Panc1 (cell line): ENCODE measurements around the gene GPRIN1. TPM values are rescaled to one million over a fixed set of nuclear protein-coding genes. Genes with fewer than 3 reads are reported as not detected.

Experiments used
- ATAC-seq: fragments of 200-7000 bp; cut with Tn5 transposase; 2 replicates; pipeline ENCODE4 v1.9.1; 2020; ENCODE audit warnings: mild to moderate bottlenecking, moderate library complexity
- BruUV-seq: library from RNA; stranded (reverse); fragments of 400-500 nt; replicated peaks from 2 replicates; lab custom pipeline; 2021; lab: Mats Ljungman, UMichigan
- CTCF ChIA-PET: fragments of 300-600 bp; sonication (Branson Sonifier 250); formaldehyde crosslinking; loops from one replicate; lab custom pipeline; 2022; ENCODE audit warnings: antibody characterized with exemption; lab: Charles Lee
- POLR2A ChIA-PET: fragments of 300-600 bp; sonication (Branson Sonifier 250); formaldehyde crosslinking; loops from one replicate; lab custom pipeline; 2022; ENCODE audit warnings: antibody characterized with exemption; lab: Charles Lee
- DNase-seq: peaks from one replicate; pipeline ENCODE4 v3.0.0-alpha.2; 2010; ENCODE audit warnings: low read depth, low spot score
- H3K27ac ChIP-seq: 2 replicates; pipeline ENCODE4 v1.5.1; 2011; ENCODE audit warnings: mild to moderate bottlenecking, low read length, inconsistent platforms
- H3K27me3 ChIP-seq: fragments of 200-500 bp; sonication (Bioruptor generic); 2 replicates; pipeline ENCODE4 v1.6.0; 2014; ENCODE audit warnings: low read length, inconsistent platforms; ENCODE audit not compliant: control insufficient read depth, insufficient read depth
- H3K36me3 ChIP-seq: fragments of 200-500 bp; sonication (Bioruptor generic); 2 replicates; pipeline ENCODE4 v1.5.1; 2014; ENCODE audit warnings: inconsistent platforms, mild to moderate bottlenecking, low read length, moderate library complexity; ENCODE audit not compliant: control insufficient read depth, insufficient read depth
- H3K4me1 ChIP-seq: 2 replicates; pipeline ENCODE4 v1.5.1; 2011; ENCODE audit warnings: inconsistent platforms, mild to moderate bottlenecking, low read length, moderate library complexity; ENCODE audit not compliant: control insufficient read depth, insufficient read depth
- H3K4me3 ChIP-seq, 2 experiments: 2 replicates each; pipeline ENCODE4 v1.5.1; 2011 to 2012; ENCODE audit warnings: low read depth in 2 of 2, low read length in 2 of 2, mild to moderate bottlenecking in 2 of 2, inconsistent platforms in 1 of 2, moderate library complexity in 1 of 2
- H3K9me3 ChIP-seq: fragments of 200-500 bp; sonication (Bioruptor generic); 2 replicates; pipeline ENCODE4 v1.5.1; 2014; ENCODE audit warnings: low read depth, mild to moderate bottlenecking, inconsistent platforms, low read length, moderate library complexity; ENCODE audit not compliant: control insufficient read depth, insufficient read depth
- POLR2AphosphoS5 ChIP-seq: IDR thresholded peaks from 2 replicates; pipeline ENCODE4 v1.6.1; 2012; ENCODE audit warnings: mild to moderate bottlenecking, low read depth, low read length, moderate library complexity
- REST ChIP-seq, 2 experiments: IDR thresholded peaks; 2 replicates each; pipeline ENCODE4 v1.6.1; 2011 to 2012; ENCODE audit warnings: low read depth in 2 of 2, control low read depth in 1 of 2, low read length in 1 of 2, mild to moderate bottlenecking in 1 of 2, moderate library complexity in 1 of 2; ENCODE audit not compliant: insufficient read depth in 1 of 2
- SIN3A ChIP-seq: IDR thresholded peaks from 2 replicates; pipeline ENCODE4 v1.6.1; 2012; ENCODE audit warnings: low read depth, mild to moderate bottlenecking, low read length, moderate library complexity, borderline replicate concordance; ENCODE audit not compliant: insufficient read depth
- TCF7L2 ChIP-seq: IDR thresholded peaks from 2 replicates; pipeline ENCODE4 v1.6.1; 2011; ENCODE audit warnings: mild to moderate bottlenecking, low read depth, low read length, inconsistent platforms
- in situ Hi-C: cut with HindIII; loops from 2 replicates; pipeline ENCODE4 v1.10.0; 2016; ENCODE audit warnings: low sequenced_read_pairs, low pct_unique_long_range_greater_than_20kb
- intact Hi-C: fragments of 100-400 bp; cut with micrococcal nuclease; formaldehyde crosslinking; loops from one replicate; pipeline ENCODE4 v1.10.0; 2022; ENCODE audit not compliant: unreplicated experiment
- total RNA-seq: library from RNA; stranded (reverse); gene quantifications from one replicate; pipeline ENCODE4 v1.2.1, GENCODE V29; 2021; ENCODE audit not compliant: unreplicated experiment
- TF ChIP-seq, protein P1 (sequence below): fragments of 450-650 bp; IDR thresholded peaks from 2 replicates; pipeline ENCODE4 v1.5.1; 2017; ENCODE audit warnings: mild to moderate bottlenecking

GPRIN1 gene
- total RNA-seq, 1 experiment from 2014 or later: 18.9 TPM

DNA sequence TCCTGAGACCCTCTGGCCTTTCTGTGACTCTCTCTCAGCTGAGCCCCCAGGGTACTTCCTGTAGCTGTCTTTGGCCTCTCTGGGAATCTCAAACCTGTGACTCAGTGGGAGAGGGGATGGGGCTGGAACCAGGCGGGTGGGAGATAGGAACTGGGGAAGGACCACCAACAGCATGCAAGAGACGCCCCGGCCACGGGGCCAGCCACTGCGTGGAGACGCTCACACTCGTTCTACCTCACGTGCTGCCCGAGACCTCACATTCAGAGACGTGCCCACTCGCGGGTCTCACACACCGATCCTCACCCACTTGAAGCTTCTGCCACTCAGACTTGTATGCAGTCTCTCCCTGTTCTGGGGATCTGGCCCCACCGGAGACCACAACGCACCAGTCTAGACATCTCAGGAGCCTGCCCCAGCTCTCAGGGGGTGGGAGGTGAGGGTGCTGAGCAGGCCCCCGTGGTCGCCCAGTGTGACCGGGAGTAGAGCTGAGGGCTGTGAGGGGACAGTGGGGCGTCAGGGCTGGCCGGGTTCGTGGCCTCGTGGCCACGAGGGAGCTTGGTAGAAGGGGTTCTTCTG lies 13.8 kb downstream of the GPRIN1 start:
- TF ChIP-seq, protein P1, sequence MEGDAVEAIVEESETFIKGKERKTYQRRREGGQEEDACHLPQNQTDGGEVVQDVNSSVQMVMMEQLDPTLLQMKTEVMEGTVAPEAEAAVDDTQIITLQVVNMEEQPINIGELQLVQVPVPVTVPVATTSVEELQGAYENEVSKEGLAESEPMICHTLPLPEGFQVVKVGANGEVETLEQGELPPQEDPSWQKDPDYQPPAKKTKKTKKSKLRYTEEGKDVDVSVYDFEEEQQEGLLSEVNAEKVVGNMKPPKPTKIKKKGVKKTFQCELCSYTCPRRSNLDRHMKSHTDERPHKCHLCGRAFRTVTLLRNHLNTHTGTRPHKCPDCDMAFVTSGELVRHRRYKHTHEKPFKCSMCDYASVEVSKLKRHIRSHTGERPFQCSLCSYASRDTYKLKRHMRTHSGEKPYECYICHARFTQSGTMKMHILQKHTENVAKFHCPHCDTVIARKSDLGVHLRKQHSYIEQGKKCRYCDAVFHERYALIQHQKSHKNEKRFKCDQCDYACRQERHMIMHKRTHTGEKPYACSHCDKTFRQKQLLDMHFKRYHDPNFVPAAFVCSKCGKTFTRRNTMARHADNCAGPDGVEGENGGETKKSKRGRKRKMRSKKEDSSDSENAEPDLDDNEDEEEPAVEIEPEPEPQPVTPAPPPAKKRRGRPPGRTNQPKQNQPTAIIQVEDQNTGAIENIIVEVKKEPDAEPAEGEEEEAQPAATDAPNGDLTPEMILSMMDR: no peak
- no peak for TF ChIP-seq POLR2AphosphoS5
- no peak for TF ChIP-seq TCF7L2
- TF ChIP-seq SIN3A: no peak
- no peak for TF ChIP-seq REST (IDR thresholded peaks at IDR 0.05; ENCODE audit: insufficient read depth in 1 of 2, low read depth in 2 of 2, low read length in 1 of 2)
- DNase-seq (no peak), ATAC-seq (no peak)
- POLR2A ChIA-PET: no interaction called here
- H3K36me3 ChIP-seq: no peaks in the 10 kb centered on the region
- H3K4me1 ChIP-seq: no peaks in the 10 kb centered on the region
- H3K4me3 ChIP-seq: no peak overlapping the region
- no peak overlapping the region for H3K27ac ChIP-seq
- CTCF ChIA-PET: no interaction called here
- H3K27me3 ChIP-seq: no peaks in the 10 kb centered on the region
- no peaks in the 10 kb centered on the region for H3K9me3 ChIP-seq
- intact Hi-C loops: no loop called here
- BruUV-seq: no TSS peak
- in situ Hi-C loops: no loop called here

DNA sequence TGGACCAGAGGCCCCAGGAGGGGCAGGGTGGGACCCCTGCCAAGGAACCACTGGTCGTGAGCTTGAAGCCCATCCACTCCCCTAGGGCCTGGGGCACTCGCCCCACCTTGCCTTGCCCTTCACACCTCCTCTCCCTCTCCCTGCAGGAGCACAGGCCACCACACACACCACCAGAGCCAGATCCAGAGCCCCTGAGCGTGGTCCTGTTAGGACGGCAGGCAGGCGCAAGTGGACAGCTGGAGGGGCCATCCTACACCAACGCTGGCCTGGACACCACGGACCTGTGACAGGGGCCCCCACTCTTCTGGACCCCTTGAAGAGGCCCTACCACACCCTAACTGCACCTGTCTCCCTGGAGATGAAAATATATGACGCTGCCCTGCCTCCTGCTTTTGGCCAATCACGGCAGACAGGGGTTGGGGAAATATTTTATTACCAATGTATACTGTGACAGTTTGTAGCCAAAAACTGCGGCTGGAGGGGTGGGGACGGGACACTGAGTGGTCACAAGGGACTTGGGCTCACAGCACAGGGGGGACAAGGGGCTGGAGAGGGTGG lies 14.5 kb downstream of the GPRIN1 start:
- no peak overlapping the region for H3K27ac ChIP-seq
- ChIA-PET CTCF (no interaction called here), POLR2A (no interaction called here)
- TF ChIP-seq TCF7L2 (no peak), REST (IDR thresholded peaks at IDR 0.05; ENCODE audit: insufficient read depth in 1 of 2, low read depth in 2 of 2, low read length in 1 of 2) (no peak), POLR2AphosphoS5 (no peak), SIN3A (no peak)
- TF ChIP-seq, protein P1: no peak
- in situ Hi-C loops: no loop called here
- ATAC-seq (no peak; the same call in 1 of the 2 replicates), DNase-seq (no peak)
- H3K4me3 ChIP-seq: no peak overlapping the region
- H3K27me3 ChIP-seq: no peaks in the 10 kb centered on the region
- no peaks in the 10 kb centered on the region for H3K36me3 ChIP-seq
- intact Hi-C loops: no loop called here
- BruUV-seq: no TSS peak
- H3K9me3 ChIP-seq: no peaks in the 10 kb centered on the region
- H3K4me1 ChIP-seq: no peaks in the 10 kb centered on the region
